Endothelial cell (in vitro differentiated cells): ENCODE data around the gene HDAC4. TPM values are rescaled to one million over a fixed set of nuclear protein-coding genes. Genes with fewer than 3 reads are reported as not detected.
A peak's percentile ranks its signal among the peaks of the same experiment; 100 is the strongest.

Experiments
- DNase-seq: peaks from one replicate; pipeline ENCODE4 v3.0.0; 2021; ENCODE audit warnings: low spot score
- H3K27ac Mint-ChIP-seq: one replicate; pipeline ENCODE4 v1.8.0; 2021; ENCODE audit warnings: mixed read lengths, inconsistent platforms; ENCODE audit not compliant: unreplicated experiment
- H3K27me3 Mint-ChIP-seq: one replicate; pipeline ENCODE4 v1.8.0; 2021; ENCODE audit warnings: mild to moderate bottlenecking, moderate library complexity, mixed read lengths, inconsistent platforms; ENCODE audit not compliant: unreplicated experiment
- H3K36me3 Mint-ChIP-seq: one replicate; pipeline ENCODE4 v1.8.0; 2021; ENCODE audit warnings: mild to moderate bottlenecking, low read depth, mixed read lengths, inconsistent platforms; ENCODE audit not compliant: unreplicated experiment
- H3K4me1 Mint-ChIP-seq: one replicate; pipeline ENCODE4 v1.8.0; 2021; ENCODE audit warnings: mild to moderate bottlenecking, mixed read lengths, inconsistent platforms; ENCODE audit not compliant: unreplicated experiment
- H3K4me3 Mint-ChIP-seq: one replicate; pipeline ENCODE4 v1.8.0; 2021; ENCODE audit warnings: mild to moderate bottlenecking, mixed read lengths, inconsistent platforms; ENCODE audit not compliant: unreplicated experiment
- H3K9me3 Mint-ChIP-seq: one replicate; pipeline ENCODE4 v1.8.0; 2021; ENCODE audit warnings: mixed read lengths, inconsistent platforms; ENCODE audit not compliant: unreplicated experiment
- total RNA-seq: library from RNA; stranded (reverse); fragmentation: NEBNext Ultra II Directional; extraction: Animal tissue kit (Norgen Biotek cat#: 25700); gene quantifications from one replicate; pipeline ENCODE4 v1.2.1, GENCODE V29; 2021; ENCODE audit not compliant: unreplicated experiment
- TF ChIP-seq, protein P1 (sequence below): fragments of 200-600 bp; sonication (generic); IDR thresholded peaks from one replicate; pipeline ENCODE4 v1.5.0; 2021; ENCODE audit warnings: antibody characterized with exemption; ENCODE audit not compliant: unreplicated experiment

Gene HDAC4
- total RNA-seq, 1 donor from 2014 or later: 26.0 TPM

GRCh38 chr2:239316562-239317465 lies 84.0 kb downstream of the HDAC4 start:
- Mint-ChIP-seq H3K27me3 (peaks cover 2% of the 10 kb centered on the region), H3K4me3 (peak overlapping the region; percentile 24), H3K27ac (no peak overlapping the region), H3K36me3 (peaks cover 11% of the 10 kb centered on the region), H3K9me3 (no peaks in the 10 kb centered on the region), H3K4me1 (peaks cover 17% of the 10 kb centered on the region)
- no peak for DNase-seq
- TF ChIP-seq, protein P1, sequence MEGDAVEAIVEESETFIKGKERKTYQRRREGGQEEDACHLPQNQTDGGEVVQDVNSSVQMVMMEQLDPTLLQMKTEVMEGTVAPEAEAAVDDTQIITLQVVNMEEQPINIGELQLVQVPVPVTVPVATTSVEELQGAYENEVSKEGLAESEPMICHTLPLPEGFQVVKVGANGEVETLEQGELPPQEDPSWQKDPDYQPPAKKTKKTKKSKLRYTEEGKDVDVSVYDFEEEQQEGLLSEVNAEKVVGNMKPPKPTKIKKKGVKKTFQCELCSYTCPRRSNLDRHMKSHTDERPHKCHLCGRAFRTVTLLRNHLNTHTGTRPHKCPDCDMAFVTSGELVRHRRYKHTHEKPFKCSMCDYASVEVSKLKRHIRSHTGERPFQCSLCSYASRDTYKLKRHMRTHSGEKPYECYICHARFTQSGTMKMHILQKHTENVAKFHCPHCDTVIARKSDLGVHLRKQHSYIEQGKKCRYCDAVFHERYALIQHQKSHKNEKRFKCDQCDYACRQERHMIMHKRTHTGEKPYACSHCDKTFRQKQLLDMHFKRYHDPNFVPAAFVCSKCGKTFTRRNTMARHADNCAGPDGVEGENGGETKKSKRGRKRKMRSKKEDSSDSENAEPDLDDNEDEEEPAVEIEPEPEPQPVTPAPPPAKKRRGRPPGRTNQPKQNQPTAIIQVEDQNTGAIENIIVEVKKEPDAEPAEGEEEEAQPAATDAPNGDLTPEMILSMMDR: no peak

DNA sequence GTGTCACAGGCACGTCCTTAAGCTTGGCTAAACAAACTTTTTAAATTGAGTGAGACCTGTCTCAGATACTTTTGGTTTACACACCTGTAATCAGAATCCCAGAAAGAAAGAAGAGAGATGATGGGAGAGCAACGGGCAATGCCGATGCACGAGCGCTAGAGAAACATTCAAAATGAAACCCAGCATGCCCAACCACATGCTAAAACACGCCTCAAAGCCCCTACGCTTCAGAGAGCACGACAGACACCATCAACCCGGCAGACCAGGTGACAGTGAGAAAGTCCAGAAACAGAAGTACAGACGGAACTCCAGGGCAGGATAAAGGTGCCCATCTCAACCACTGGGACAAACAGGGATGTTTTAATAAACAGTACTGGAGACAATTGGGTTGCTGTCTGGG lies 85.5 kb downstream of the HDAC4 start:
- peaks cover 11% of the 10 kb centered on the region for H3K36me3 Mint-ChIP-seq
- H3K4me3 Mint-ChIP-seq: no peak overlapping the region
- H3K27me3 Mint-ChIP-seq: peaks cover 4% of the 10 kb centered on the region
- no peaks in the 10 kb centered on the region for H3K9me3 Mint-ChIP-seq
- no peak overlapping the region for H3K27ac Mint-ChIP-seq
- no peak for DNase-seq
- TF ChIP-seq, protein P1: no peak
- H3K4me1 Mint-ChIP-seq: peaks cover 14% of the 10 kb centered on the region

GRCh38 chr2:239313776-239314175 lies 87.0 kb downstream of the HDAC4 start:
- peaks cover 11% of the 10 kb centered on the region for H3K36me3 Mint-ChIP-seq
- no peak overlapping the region for H3K27ac Mint-ChIP-seq
- peaks cover 4% of the 10 kb centered on the region for H3K27me3 Mint-ChIP-seq
- TF ChIP-seq, protein P1: no peak
- H3K4me3 Mint-ChIP-seq: no peak overlapping the region
- H3K4me1 Mint-ChIP-seq: peaks cover 18% of the 10 kb centered on the region
- no peak for DNase-seq
- no peaks in the 10 kb centered on the region for H3K9me3 Mint-ChIP-seq

- Mint-ChIP-seq H3K4me3 (no peak overlapping the region), H3K4me1 (peaks cover 18% of the 10 kb centered on the region), H3K27me3 (peaks cover 4% of the 10 kb centered on the region), H3K9me3 (no peaks in the 10 kb centered on the region), H3K27ac (no peak overlapping the region), H3K36me3 (peaks cover 11% of the 10 kb centered on the region)
- TF ChIP-seq, protein P1: no peak
- DNase-seq: no peak
Measured at GRCh38 chr2:239312741-239313667, 87.8 kb downstream of the HDAC4 start.
